NCI-H345 treated with DMSO at 0.1 percent for 48 hours (cell line): ENCODE results near the gene SERTAD2.

Source experiments
- DNase-seq: peaks from one replicate; lab custom pipeline; 2025; ENCODE audit not compliant: unreplicated experiment; lab: John Stamatoyannopoulos, UW

Gene SERTAD2

DNA sequence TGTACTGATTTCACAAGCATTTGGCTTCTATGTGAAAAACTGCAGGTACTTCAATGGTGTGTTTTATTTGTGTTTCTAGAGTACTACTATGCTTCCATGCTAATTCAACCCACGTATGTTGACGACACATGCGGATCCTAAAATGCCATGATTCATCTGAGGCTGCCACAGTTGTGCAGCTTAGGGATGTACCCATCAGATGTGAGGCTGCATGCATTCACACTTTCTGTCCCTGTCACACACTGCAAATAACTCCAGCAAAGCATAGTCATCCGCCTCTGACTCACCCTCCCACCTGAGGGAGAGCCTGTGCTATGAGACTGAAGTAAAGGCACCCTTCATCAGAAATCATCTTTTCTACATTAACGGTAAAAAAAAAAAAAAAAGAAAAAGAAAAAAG lies 22.1 kb upstream of the SERTAD2 start:
- no peak for DNase-seq

DNA sequence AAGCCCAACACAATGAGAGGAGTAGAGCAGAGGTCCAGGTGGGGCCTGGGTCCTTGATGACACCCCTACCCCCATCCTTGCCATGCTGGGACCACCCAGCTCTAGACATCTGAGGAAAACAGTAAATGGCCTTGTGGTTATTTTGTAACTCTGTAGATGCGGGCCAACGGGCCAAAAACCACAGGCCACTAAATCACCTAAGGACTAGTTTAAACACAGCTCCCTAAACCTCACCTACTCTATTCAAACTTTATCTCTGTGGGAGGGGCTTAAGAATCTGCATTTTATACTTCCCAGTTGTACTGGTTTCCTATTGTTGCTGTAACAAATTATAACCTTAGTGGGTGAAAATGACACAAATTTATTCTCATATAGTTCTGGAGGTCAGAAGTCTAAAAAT lies 19.0 kb upstream of the SERTAD2 start:
- no peak for DNase-seq

DNA sequence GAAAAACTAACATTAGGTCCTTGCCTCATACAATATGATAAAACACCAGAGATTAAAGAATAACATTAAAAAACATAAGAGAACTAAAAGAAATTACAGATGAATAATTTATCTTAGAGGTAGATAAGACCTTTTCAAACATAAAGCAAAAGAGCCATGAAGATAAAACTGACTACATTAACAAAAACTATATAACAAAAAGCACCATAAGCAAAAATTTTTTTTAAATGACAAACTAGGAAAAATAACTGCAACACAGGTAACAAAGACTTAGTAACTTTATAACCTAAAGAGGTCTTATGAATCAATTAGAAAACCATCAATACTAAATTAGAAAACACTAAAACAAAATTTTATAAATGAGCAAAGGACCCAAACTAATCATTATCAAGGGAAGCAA lies 16.3 kb upstream of the SERTAD2 start:
- DNase-seq, result no peak

DNA sequence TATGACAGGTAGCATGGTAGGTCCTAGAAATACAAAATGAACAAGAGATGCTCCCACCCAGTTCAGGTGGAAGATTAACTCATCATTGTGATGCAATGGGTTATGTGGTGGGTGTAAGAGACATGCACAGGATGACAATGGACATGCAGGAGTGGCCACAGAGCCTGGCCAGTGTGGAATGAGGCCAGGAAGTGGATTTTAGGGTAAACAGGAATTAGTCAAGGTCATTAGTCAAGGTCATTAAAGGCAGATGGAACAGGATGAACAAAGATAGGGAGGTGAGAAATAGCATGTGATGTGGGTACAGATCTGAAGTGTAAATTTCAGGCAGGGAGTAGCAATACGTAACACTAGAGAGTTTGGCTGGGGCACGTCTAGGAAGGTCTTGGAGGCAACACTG lies 15.6 kb upstream of the SERTAD2 start:
- DNase-seq, result no peak

DNA sequence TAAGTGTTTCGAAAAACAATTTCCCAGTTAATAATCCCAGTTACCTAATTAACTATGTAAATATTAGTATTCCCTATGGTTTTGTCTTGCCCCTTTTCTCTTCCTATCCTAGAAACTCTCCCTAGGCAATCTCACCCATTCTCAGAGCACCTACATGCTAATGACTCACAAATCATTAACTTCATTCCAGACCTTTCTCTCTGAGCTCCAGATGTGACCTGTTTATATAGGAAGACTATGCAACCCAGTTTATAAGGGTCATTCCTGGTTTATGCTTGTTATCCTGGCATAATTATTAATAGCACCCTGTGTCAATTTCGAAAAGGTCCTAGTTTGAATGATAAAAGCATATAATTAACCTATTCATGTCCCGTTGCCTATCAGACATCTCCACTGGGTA lies 14.8 kb upstream of the SERTAD2 start:
- DNase-seq, result no peak

DNA sequence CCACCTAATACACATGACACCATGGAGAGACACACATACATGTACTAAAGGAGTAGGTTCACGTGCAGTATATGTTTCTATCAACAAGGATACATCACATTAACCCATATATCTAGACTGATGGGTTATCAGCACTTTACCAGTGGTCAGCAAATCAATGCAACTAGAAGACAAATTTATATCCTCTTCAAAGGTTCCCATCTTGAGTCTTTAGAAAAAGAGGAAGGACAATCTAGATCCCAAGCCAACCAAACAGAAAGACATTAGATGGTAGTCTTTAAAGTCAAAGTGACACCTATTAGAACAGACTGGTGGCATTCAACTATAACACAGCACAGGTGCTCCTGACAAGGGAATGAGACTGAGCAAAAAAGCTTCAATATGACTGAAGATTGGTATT lies 13.8 kb upstream of the SERTAD2 start:
- DNase-seq, result no peak

DNA sequence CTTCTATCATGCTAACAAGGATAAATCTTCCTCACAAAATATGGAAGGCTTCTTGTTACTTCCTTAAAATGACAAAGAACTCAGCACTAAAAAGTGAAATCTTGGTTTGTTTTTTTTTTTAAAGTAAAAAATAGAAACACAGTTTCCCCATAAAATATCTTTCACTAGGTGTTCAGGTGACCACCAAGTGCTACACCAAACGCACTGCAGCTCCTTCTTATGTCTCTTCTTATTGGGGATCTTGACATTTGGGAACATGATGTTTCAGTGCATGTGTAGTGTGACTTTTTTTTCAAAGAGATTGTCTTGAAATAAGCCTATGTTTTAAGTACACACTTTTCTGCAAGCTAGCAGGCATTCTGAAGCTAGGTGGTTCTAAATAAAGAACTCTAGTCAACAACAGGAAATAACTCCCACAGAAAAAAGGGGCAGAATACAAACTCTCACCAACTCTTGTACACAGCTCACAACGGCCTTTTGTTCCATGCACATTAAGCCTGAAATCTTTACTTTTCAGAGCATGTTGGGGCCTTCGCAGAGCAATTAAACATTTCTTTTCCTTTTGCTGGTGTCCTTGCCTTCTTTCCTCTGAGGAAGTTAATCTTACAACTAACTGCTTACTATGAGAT lies 13.2 kb upstream of the SERTAD2 start:
- no peak for DNase-seq

DNA sequence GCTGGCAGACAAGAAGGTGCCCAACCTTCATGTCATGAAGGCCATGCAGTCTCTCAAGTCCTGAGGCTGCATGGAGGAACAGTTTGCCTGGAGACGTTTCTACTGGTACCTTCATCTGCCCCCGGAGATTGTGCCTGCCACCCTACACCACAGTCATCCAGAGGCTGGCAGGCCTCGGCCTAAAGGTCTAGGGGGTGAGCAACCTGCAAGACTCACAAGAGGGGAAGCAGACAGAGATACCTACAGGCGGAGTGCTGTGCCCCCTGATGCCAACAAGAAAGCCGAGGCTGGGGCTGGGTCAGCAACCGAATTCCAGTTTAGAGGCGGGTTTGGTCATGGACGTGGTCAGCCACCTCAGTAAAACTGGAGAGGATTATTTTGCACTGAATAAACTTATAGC lies 12.0 kb upstream of the SERTAD2 start:
- DNase-seq, result no peak

DNA sequence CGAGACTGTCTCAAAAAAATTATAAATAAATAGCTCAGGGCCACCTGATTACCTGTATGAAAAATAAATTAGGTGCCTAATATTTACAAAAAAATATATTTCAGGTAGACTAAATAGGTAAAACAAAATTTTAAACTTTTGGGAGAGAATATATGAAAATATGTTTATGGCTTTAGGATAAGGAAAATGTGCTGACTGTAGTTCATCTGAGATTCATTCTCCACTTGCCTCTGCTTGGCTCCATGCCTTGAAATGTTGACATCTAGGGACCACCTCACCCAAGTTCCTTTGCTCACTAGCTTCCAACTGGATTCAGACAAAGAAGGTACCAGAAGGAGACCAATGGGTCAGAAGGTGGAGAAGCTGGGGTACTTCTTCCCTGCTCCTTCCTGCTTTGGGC lies 9.7 kb upstream of the SERTAD2 start:
- no peak for DNase-seq

DNA sequence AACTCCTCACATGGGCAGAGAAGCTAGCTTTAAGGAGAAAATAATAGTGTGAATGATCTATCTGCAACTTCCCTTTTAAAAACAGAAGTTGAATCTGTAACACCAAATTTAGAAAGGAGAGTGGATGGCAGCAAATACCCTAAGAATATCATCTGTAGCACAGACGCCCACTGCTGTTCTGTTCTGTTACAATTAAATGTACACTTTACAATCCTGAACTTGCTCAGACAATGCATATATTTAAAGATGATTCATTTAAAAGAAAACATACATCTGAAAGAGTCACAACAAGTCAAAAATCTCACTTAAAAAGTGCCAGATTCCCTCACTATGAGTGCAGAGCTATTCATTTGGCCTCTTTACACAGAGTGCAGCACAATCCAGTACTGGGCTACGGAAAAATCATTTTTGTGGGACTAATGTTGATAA lies 8.0 kb upstream of the SERTAD2 start:
- DNase-seq, result no peak

DNA sequence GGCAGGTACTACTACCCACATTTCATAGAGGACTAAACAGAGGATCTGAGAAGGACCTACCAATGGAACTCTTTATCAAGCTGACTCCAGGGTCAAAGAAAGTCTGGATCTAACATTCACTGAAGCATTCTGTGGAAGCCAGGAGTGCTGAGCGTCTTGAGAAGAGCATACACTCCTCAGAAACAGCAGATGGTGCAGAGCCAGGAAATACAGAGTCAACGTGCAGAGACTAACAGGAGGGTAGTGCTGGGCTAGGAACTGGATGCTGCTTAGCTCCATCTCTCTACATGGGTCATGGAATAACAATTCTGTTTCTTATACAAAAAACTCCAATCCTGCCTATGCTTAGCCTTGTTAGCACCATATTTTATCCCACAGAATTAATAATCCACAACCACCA lies 5.5 kb upstream of the SERTAD2 start:
- DNase-seq, result no peak

DNA sequence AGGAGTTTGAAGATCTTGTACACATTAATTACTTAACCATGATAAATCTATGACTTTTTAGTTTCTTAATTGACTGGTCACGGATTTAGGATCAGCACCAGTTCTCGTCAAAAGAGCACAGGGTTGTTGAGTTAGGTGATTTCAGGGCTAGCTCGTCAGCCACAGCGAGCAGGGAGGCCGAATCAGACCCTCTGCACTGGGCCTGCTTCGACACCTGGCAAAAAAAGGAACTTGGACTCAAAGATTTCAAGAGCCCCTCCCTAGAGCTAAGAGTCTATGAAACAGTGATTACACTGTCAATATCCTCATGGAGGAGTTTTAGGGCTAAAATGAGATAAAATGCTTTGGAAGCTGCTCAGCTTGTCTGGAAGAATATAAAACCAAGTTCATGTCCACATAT lies 4.6 kb upstream of the SERTAD2 start:
- no peak for DNase-seq

DNA sequence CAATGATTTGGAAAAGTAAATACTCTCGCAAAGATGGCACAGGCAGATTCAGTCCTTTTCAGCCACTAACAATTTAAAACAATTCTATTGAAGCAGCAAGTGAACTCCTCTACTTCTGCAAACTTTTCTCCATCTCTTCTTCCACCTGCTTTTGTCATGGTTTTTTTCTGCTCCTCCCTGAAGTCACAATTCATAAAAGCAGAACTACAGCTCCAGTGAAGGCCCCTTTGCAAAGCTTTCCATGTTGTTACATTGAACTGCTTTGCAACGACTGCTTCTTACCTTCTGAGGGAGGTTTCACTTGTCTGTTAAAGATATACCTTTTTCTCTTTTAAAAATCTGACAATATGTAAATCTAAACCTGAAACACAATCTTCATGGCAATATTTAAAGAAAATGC lies 3.7 kb upstream of the SERTAD2 start:
- DNase-seq, result no peak

DNA sequence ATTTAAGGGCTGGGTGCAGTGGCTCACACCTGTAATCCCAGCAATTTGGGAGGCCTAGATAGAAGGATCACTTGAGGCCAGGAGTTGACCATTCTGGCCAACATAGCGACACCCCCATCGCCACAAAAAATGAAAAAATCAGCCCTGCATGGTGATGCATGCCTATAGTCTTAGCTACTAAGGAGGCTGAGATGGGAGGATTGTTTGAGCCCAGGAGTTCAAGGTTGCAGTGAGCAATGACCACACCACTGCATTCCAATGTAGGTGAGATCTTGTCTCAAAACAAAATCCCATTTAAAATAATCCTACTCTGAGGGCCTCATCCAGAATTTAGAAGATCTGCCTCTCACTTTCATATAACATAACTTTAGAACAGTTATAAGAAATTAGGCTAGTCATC lies 2.7 kb upstream of the SERTAD2 start:
- DNase-seq, result no peak

DNA sequence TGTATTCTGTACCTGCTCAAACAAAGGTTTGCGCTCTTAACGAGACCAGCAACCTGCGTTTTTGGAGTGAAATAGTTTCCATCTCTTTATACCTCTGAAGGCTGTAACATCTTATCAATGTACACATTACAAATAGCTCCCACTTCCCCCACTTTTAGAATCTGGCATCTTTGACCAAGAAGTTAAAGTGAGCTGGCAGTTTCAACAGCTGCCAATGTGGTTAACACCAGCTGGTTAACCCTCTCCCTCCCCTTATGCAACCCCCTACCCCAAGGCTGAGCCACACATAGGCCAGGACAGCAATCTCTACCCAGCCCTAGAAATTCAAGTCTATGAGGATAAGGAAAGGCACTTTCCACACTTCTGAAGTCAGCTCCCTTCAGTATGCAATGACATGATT lies 2.2 kb upstream of the SERTAD2 start:
- no peak for DNase-seq

DNA sequence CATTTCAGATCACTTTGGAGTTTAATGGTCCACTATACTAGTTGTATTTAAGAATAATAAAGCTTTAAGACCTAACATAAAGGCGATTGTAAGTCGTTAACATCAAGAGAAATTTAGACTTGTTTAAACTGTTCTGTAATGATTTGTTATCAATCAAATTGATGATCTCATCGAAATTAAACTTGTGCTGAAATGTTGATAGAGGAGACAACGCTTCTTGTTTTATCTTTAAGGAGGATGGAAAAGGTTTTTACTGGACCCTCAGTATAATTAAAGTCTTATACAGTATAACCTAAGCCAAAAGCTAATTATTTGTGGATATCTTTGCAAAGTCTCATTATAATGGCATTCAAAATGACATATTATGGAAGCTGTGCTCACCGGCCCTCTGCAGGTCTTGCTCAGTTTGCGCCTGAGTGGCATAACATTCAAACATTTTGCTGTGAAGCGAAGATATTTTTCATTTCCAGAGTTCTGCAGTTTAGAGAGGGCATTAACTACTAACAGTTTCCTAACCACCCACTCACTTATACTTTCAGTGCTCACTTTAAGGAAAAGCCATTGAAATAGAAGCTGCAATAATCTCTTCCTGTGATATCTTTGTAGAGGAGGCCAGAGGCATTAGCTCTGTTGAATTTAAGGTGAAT lies 1.4 kb upstream of the SERTAD2 start:
- DNase-seq, result no peak

DNA sequence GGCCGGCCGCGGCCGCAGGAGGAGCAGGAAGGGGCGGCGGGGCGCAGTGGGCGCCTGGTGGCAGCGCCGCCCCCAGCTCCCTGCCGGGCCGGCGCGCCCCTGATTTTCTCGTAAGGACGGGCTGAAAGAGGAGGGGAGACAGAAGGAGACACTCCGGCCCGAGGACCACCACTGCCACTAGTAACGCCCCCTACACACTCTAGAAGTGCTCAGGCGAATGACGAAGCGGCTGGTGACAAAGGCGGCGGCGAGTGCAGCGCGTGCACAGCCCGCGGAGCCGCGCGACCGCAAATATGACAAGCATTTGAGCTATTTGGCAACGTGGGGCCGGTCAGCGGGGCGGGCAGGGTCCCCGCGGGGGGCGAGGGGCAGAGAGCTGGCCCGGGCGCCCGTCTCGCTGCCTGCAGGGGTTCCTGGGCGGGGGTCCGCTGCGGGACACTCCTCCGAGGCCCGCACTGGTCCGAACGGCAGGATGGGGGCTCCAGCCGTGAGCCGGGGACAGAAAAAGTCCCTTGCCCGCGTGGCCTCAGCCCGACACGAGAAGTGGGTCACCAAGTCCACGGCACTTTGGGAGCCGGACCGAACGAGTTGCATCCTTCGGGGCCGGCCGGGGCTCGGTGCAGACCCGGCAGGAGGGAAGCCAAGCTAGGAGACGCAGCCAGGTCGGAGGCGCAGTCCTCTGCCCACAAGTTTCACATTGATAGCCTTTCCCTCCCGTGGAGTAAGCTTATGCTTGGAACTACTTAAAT lies 524 bp upstream of the SERTAD2 start:
- DNase-seq, result peak; percentile 50

DNA sequence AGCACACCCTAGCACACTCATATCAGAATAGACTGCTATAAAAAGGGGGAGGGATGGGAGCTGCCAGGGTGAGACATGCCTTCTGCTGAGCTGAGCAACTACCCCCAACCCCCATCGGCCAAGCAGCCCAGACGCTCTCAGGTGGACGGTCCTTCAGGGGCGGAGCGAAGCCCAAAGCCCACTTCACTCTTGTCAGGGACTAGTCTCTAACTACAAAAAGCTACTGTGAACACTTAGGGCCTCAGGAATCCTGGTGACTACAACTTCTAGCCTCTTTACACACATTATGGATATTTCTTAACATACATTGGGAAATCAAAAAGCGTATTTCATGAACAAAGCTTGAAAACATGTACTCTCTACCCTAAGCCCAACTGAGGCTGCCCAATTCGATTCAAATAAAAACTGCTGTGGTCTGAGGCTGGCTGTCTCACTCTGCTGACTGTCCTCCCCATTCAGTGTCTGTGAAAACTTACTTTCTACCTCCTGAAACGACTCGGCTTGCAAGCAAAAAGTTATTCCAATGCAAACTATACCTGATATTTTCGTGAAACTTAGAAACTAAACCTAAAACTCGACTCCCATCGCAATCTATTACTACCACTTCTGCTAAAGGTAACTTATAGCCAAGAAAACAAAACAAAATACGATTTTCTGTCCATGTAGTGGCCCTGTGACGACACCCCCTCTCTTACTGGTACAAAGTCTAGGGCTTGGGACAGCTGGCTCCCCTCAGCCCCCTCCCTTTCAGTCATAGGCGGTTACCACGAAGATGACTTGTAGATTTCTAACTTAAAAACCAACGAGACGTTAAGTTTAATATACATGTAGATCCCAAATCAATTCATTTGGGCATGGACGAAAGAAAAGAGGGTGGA lies 1.2 kb downstream of the SERTAD2 start:
- DNase-seq, result no peak

DNA sequence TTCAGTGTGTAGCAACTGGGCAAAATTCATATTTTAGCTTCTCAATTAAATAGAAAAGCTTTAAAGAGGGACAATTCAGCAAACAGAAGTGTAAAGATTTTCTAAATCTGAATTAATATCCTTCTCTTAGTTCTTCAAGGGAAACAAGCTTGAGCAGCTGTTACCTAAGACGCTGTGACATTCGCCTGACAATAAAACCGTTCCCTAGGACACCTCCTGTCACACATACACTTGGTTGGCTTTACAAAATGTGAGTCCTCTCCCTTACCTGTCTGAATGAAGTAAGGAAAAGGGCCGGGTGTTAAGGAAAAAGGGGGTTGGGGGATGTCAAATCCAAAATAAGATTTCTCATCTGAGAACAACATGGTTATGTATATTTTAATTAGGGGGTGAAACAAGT lies 2.1 kb downstream of the SERTAD2 start:
- DNase-seq, result no peak

DNA sequence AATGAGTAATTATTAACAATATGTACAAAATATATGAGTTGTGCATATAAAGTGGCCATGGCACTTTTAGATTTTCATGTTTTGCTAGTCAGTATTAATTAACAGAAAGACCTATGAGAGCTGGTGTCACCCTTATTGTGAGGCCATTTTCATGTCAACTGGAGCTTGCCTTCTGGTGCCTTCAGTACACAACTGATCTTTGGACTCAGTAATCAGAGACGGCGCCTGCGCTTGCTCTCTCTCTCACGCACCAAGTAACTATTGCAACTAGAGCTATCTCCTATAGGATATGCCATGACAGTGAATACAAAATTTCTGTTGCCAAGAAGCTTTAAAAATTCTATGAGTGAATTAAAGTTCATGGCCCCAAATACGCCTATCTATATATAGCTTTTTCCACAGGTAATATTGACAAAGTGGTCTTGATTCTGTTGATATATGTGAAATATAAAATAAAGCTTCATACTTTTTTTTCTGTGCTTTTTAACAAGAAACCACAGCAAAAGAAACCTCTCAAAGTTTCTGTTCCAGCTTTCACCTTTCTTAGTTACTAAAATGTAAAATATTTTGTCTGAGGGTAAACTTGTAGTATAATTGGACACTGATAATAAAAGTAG lies 2.9 kb downstream of the SERTAD2 start:
- no peak for DNase-seq

DNA sequence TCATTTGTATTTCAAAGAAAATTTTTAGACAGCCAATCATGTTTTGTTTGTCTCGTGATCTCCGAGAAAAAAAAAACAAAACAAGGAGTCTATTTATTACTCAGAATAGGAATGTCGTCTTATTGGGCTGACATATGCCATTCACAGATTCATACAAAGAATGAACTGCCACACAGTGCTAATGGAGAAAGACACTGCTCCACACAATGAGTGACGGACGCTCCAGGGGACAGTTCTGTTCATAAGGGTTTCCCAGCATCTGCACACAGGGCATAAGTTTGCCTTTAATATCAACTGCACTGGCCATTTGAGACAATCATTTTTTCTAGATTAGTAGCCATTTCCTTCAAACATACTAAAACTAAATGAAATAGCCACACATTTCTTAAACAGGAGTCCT lies 3.4 kb downstream of the SERTAD2 start:
- no peak for DNase-seq
